ENCODE measurements around the gene VIL1. TPM values are rescaled to one million over a fixed set of nuclear protein-coding genes. Genes with fewer than 3 reads are reported as not detected.

Gene VIL1
- polyA plus RNA-seq (ENCODE audit: insufficient read depth in 1 of 5, insufficient read length in 5 of 5, low replicate concordance in 1 of 5), result 1 to 10 TPM in 4 of 5 donors, under 1 TPM in 1; 0.86 to 2.1 (median 1.4) TPM
- long read RNA-seq, donor 1, result 0 reads
- long read RNA-seq, donor 2, full-length matches to known transcripts, result 1 of 1 reads
- long read RNA-seq, donor 2, partial matches to known transcripts, result 0 of 1 reads
- long read RNA-seq, donor 2, other reads (novel, unspliced or antisense), result 0 of 1 reads
- long read RNA-seq, donor 3, result 0 reads
- long read RNA-seq, donor 4, result 0 reads
- long read RNA-seq, donor 5, result 0 reads
- long read RNA-seq, donor 6, result 0 reads
- long read RNA-seq, donor 7, result 0 reads
- long read RNA-seq, donor 8, result 0 reads

DNA sequence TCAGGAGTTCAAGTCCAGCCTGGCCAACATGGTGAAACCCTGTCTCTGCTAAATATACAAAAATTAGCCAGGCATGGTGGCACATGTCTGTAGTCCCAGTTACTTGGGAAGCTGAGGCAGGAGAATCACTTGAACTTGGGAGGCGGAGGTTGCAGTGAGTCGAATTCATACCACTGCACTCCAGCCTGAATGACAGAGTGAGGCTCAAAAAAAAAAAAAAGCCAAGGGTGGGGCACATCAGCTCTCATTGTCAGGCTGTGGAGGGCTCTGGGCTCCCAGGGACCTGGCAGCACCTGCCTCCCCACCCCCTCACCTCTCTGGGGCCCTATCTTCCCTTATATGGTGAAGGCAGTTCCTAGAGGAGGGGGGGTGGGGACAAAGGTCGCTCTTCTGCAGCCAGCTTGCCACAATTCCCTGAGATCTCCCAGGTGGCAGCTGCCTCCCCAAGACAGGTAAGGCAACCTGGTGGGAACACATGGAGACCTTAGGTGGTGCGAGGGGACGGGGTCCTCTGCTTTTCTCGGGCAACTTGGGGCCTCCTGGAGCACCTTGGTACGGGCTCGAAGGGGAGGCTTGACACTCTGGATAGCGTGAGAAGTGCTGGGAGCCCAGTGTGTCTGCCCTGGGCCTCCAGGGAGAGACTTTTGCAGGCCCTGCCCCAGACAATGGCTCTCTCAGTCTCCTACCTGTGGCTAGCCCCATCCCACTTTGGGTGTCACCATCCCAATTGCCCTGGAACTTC, at the start of gene VIL1:
Gene VIL1 (plus strand): TSS at position 407 of the 742 bp plus-strand sequence. CDS start 4,656 bp downstream, outside the sequence.
- no peak for DNase-seq

- no peak for DNase-seq
Measured at GRCh38 chr2:218369330-218369729, 49.6 kb upstream of the VIL1 start.

DNA sequence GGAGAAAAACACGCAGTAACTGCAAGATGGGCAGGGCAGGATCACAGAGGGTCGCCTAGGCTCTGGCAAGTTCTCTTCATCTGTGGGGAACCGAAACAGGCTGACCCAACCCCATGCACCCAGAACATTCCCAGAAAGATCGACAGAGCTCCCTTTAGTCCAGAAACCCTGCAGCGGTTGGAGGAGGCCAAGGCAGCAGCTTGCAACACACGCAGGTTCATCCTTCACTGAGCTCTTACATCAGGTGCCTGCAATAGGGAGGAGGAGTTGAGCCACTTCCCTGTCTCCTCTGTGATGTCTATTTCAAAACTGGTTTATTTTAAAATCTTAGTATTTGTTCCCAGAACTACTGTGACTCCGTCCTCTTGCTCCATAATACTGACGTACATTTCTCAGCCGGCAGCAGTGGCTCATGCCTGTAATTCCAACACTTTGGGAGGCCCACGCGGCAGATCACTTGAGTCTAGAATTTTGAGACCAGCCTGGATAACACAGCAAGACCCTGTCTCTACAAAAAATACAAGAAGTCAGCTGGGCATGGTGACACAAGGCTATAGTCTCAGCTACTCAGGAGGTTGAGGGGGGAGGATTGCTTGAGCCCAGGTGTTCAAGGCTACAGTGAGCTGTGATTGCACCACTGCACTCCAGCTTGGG, 48.4 kb upstream of the VIL1 start:
- peak in 1 of 2 donors; percentile 50 for DNase-seq

- DNase-seq, result no peak
Measured at GRCh38 chr2:218371983-218372350, 47.0 kb upstream of the VIL1 start.

DNA sequence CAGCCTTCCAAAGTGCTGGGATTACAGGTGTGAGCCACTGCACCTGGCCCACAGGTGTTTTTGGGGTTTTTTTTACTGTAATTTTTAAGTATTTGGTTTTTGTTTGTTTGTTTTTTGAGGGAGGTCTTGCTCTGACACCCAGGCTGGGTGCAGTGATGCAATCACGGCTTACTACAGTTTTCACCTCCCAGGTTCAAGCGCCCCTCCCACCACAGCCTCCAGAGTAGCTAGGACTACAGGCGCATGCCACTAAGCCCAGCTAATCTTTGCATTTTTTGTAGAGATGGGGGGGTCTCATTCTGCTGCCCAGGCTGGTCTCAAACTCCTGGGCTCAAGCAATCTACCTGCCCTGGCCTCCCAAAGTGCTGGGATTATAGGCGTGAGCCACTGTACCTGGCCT, 44.1 kb upstream of the VIL1 start:
- DNase-seq, result no peak

DNA sequence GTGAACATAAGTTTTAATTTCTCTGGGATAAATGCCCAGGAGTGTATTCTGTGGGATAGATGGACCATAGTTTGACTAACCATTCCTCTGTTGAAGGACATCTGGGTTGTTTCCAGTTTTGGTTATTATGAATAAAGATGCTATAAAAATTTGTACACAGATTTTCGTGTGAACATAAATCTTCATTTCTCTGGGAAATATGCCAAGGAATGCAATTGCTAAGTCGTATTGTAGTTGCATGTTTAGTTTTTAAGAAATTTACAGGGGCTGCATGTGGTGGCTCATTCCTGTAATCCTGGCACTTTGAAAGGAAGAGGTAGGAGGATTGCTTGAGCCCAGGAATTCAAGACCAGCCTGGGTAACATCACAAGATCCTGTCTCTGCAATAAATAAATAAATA, 43.7 kb upstream of the VIL1 start:
- no peak for DNase-seq

DNA sequence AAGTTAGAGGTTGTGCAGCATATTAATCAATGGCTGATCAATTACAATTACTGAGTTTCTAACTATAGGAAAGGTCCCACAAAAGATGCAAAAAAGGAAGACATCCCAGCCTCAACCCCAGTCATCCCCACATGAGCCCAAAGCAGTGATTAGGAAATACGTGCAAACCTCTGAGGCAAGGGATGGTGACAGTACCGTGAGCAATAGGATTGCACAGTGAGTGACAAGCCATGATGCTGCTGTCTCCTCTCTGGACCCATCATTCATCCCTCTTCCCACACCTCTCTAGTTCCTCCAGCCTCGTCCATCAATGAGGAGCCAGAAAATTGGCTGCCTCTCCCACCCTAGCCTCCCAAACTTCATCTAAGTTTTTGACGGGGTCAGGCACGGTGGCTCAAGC, 40.9 kb upstream of the VIL1 start:
- DNase-seq, result no peak

DNA sequence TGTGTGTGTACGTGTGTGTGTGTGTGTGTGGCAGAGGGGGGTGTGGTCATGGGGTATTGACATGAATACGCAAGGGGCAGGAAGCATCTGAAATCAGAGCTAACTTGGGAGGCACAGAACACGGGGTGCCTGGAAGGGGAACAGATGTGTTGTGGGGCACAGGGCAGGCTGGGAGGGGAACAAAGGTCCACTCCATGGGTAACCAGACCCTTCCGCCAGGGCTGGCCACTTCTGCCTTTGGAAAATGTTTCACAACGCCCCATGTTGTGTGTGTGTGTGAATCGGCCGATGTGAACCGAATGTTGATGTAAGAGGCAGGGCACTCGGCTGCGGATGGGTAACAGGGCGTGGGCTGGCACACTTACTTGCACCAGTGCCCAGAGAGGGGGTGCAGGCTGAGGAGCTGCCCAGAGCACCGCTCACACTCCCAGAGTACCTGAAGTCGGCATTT, 37.0 kb upstream of the VIL1 start, which contains the start of gene SLC11A1:
Gene SLC11A1 (plus strand): TSS at position 358 of the 451 bp plus-strand sequence. CDS start 96 bp downstream, outside the sequence.
- DNase-seq, result no peak

GRCh38 chr2:218382785-218383184, 36.1 kb upstream of the VIL1 start:
- no peak for DNase-seq

DNA sequence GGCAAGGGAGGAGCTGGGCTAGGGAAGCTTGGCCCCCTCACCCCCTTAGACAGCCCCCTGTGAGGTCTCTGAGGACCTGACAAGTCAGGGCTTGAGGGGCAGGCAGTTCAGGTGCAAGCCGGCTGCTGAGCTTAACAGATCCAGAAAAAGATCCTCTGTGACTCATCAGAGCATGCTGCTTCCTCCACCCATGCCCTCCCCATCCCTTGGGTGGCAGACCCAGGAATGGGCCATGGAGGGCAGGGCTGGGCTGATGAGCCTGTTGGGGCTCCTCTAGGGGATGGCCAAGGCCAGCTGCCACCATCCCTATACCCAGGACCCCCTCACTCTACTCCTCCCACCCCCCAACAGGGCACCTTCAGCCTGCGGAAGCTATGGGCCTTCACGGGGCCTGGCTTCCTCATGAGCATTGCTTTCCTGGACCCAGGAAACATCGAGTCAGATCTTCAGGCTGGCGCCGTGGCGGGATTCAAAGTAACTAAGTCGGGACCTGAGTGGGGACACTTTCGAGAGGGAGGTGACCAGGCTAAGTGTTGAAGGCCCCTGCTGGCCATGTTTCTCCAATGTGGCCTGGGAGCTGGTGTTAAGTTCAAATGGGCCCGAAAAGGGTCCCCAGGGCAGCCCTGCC, 34.9 kb upstream of the VIL1 start:
- no peak for DNase-seq

GRCh38 chr2:218384975-218385374, 33.9 kb upstream of the VIL1 start:
- no peak for DNase-seq

- DNase-seq, result no peak
Measured at GRCh38 chr2:218386505-218387368, 32.2 kb upstream of the VIL1 start.

GRCh38 chr2:218387369-218388194, 31.3 kb upstream of the VIL1 start:
- peak; percentile 86 to 87 for DNase-seq

DNA sequence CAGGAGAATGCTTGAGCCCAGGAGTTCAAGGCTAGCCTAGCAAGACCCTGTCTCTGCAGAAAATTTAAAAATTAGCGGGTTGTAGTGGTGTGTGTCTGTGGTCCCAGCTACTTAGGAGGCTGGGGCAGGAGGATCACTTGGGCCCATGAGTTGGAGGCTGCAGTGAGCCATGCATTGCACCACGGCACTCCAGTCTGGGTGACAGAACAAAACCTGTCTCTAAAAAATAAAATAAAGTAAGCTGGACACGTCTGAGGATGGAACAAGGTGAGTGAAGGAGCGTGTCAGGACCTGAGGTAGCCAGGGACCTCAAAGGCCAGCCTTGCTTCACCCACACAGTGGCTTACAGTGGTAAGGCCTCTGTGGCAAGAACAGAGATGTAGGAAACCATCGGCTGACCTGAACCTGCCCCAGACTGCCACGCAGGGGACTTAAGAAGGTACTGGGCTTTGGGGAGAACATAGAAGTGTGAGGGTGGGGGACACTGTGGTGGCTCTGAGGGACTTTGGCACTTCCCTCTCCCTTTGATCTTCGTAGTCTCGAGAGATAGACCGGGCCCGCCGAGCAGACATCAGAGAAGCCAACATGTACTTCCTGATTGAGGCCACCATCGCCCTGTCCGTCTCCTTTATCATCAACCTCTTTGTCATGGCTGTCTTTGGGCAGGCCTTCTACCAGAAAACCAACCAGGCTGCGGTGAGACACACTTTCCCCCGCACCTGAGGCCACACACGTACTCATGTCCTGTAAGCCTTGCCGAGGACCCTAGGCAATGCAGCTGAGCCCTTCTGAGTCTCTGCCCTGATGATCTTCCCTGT, 29.4 kb upstream of the VIL1 start:
- no peak for DNase-seq

- DNase-seq, result no peak
Measured at GRCh38 chr2:218391202-218391601, 27.7 kb upstream of the VIL1 start.

DNA sequence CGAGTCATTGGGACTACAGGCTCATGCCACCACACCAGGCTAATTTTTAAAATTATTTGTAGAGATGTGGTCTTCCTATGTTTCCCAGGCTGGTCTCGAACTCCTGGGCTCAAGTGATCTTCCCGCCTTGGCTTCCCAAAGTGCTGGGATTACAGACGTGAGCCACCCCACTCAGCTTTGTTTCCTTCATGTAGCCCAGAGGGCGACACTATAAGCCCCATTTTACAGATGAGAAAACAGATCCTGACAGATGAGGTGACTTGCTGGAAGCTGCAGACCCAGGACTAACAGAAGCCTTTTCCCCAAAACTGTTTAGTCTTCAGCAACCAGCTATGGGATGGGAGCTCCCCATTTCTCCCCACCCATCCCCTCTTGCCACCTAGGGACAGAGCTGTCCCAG, 26.5 kb upstream of the VIL1 start:
- no peak for DNase-seq

- DNase-seq, result no peak
Measured at GRCh38 chr2:218392891-218393462, 25.9 kb upstream of the VIL1 start.

DNA sequence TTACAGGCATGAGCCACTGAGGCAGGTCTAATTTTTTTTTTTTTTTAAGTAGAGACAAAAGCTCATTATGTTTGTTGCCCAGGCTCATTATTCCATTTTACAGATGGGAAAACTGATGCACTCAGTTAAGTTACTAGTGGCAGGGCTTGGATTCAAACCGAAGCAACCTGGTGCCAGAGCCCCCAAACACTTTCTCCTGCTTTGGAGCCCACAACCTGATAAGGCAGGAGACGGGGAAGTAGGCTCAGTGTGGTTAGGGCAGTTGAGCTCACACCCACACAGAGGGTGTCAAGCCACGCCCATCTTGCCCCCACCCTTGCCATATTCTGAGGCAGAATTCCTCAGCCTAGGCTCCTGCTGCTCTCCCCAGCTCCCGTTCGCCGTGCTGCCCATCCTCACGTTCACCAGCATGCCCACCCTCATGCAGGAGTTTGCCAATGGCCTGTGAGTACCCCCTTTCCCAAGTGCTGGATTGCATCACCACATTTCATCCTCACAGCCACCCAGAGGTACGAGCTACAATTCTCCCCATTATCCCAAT, 25.1 kb upstream of the VIL1 start:
- DNase-seq, result no peak
